ENCODE results near the gene WDR70.

- TF ChIP-seq CTCF (IDR thresholded peaks at IDR 0.05) (no peak), POLR2A (IDR thresholded peaks at IDR 0.05) (no peak), POLR2AphosphoS5 (IDR thresholded peaks at IDR 0.05) (no peak)
These were observed 422.4 kb downstream of the WDR70 start for GRCh38 chr5:37801521-37801920.

All from suprapubic skin (tissue), 4 donors.